HS-27A (cell line): ENCODE data around the gene SLC35A4.

Experiments
- DNase-seq: peaks from one replicate; pipeline ENCODE4 v3.0.0-alpha.2; 2012; ENCODE audit warnings: low read depth, missing footprints

SLC35A4 gene

GRCh38 chr5:140564196-140565023, at the start of gene SLC35A4, which contains the start of gene APBB3:
Gene SLC35A4, plus strand, starts transcription at chr5:140564828. Its CDS starts 2,342 bp downstream, at chr5:140567170.
Gene APBB3, minus strand, starts transcription at chr5:140564598. Its CDS starts 353 bp downstream, at chr5:140564245.
- DNase-seq: peak; percentile 87

- no peak for DNase-seq
Measured at GRCh38 chr5:140524003-140524402, 40.6 kb upstream of the SLC35A4 start.

GRCh38 chr5:140540227-140540626, 24.4 kb upstream of the SLC35A4 start:
- no peak for DNase-seq

GRCh38 chr5:140542972-140543371, 21.7 kb upstream of the SLC35A4 start:
- DNase-seq: no peak

- no peak for DNase-seq
Measured at GRCh38 chr5:140544986-140545385, 19.6 kb upstream of the SLC35A4 start.

- DNase-seq: no peak
Measured at GRCh38 chr5:140545606-140546005, 19.0 kb upstream of the SLC35A4 start.

GRCh38 chr5:140546851-140547507, 17.6 kb upstream of the SLC35A4 start:
- DNase-seq: no peak

- no peak for DNase-seq
Measured at GRCh38 chr5:140547508-140548299, 16.9 kb upstream of the SLC35A4 start, which contains the start of gene EIF4EBP3. Gene EIF4EBP3, plus strand, starts transcription at chr5:140547662. Its CDS starts 76 bp downstream, at chr5:140547738.

- no peak for DNase-seq
Measured at GRCh38 chr5:140548300-140548688, 16.3 kb upstream of the SLC35A4 start.

- no peak for DNase-seq
Measured at GRCh38 chr5:140548791-140549190, 15.8 kb upstream of the SLC35A4 start.

GRCh38 chr5:140549237-140550144, 15.1 kb upstream of the SLC35A4 start:
- no peak for DNase-seq

GRCh38 chr5:140550147-140551079, 14.2 kb upstream of the SLC35A4 start:
- no peak for DNase-seq

- no peak for DNase-seq
Measured at GRCh38 chr5:140551872-140552271, 12.8 kb upstream of the SLC35A4 start.

GRCh38 chr5:140553657-140554056, 11.0 kb upstream of the SLC35A4 start:
- DNase-seq: no peak

- DNase-seq: no peak
Measured at GRCh38 chr5:140554454-140554853, 10.2 kb upstream of the SLC35A4 start.

GRCh38 chr5:140555747-140556312, 8.8 kb upstream of the SLC35A4 start:
- no peak for DNase-seq

- no peak for DNase-seq
Measured at GRCh38 chr5:140556438-140556837, 8.2 kb upstream of the SLC35A4 start.

- DNase-seq: peak; percentile 45
Measured at GRCh38 chr5:140557136-140557805, 7.4 kb upstream of the SLC35A4 start, which contains the start of gene SRA1. Gene SRA1, minus strand, starts transcription at chr5:140557473. Its CDS starts 21 bp downstream, at chr5:140557452.

GRCh38 chr5:140557965-140558364, 6.7 kb upstream of the SLC35A4 start:
- no peak for DNase-seq
